HepG2 (cell line): ENCODE measurements around the gene NDUFB6. TPM values are rescaled to one million over a fixed set of nuclear protein-coding genes. Genes with fewer than 3 reads are reported as not detected.
A peak's percentile ranks its signal among the peaks of the same experiment; 100 is the strongest.

Experiments
- FOSL1 ChIP-seq: sonication (generic); formaldehyde crosslinking; IDR thresholded peaks from 2 replicates; pipeline ENCODE4 v1.9.0; 2021; ENCODE audit warnings: missing genetic modification reagents, borderline replicate concordance
- JUNB ChIP-seq: sonication (generic); formaldehyde crosslinking; IDR thresholded peaks from 2 replicates; pipeline ENCODE4 v1.8.0; 2022; ENCODE audit warnings: missing genetic modification reagents, mild to moderate bottlenecking, borderline replicate concordance
- MBD4 ChIP-seq: IDR thresholded peaks from 2 replicates; pipeline ENCODE4 v1.6.1; 2012; ENCODE audit warnings: low read length, inconsistent platforms, borderline replicate concordance
- RAD21 ChIP-seq: fragments of 450-650 bp; formaldehyde crosslinking; IDR thresholded peaks from 2 replicates; pipeline ENCODE4 v1.5.0; 2020; ENCODE audit warnings: mild to moderate bottlenecking
- SATB2 ChIP-seq: sonication (generic); formaldehyde crosslinking; IDR thresholded peaks from 2 replicates; pipeline ENCODE4 v1.5.0; 2020; ENCODE audit warnings: missing genetic modification reagents
- SIX1 ChIP-seq: sonication (generic); formaldehyde crosslinking; IDR thresholded peaks from 2 replicates; pipeline ENCODE4 v1.4.0; 2020; ENCODE audit warnings: missing genetic modification reagents, borderline replicate concordance
- SUZ12 ChIP-seq: fragments of 150-350 bp; IDR thresholded peaks from 2 replicates; pipeline ENCODE4 v1.6.1; 2014; ENCODE audit warnings: low read depth, low read length
- ZFYVE20 ChIP-seq: sonication (generic); formaldehyde crosslinking; IDR thresholded peaks from 2 replicates; pipeline ENCODE4 v1.8.0; 2023; ENCODE audit warnings: low read depth, mild to moderate bottlenecking, moderate library complexity, missing genetic modification reagents, borderline replicate concordance
- ZNF12 ChIP-seq: sonication (generic); formaldehyde crosslinking; IDR thresholded peaks from 2 replicates; pipeline ENCODE4 v1.5.0; 2020; ENCODE audit warnings: missing genetic modification reagents
- ZNF337 ChIP-seq: sonication (generic); formaldehyde crosslinking; IDR thresholded peaks from 2 replicates; pipeline ENCODE4 v1.5.1; 2020; ENCODE audit warnings: missing genetic modification reagents, low read depth, mild to moderate bottlenecking, borderline replicate concordance
- ZNF441 ChIP-seq: sonication (generic); formaldehyde crosslinking; IDR thresholded peaks from 2 replicates; pipeline ENCODE4 v1.7.0; 2021; ENCODE audit warnings: missing genetic modification reagents, borderline replicate concordance
- ZNF468 ChIP-seq: sonication (generic); formaldehyde crosslinking; IDR thresholded peaks from 2 replicates; pipeline ENCODE4 v1.8.0; 2022; ENCODE audit warnings: mild to moderate bottlenecking, moderate library complexity, missing genetic modification reagents
- polyA plus RNA-seq, 8 experiments: library from polyadenylated mRNA; depleted of rRNA in 3 of 8; stranded (reverse) in 7 of 8; unstranded in 1 of 8; fragments of >200 nt; fragmentation: Illumina TruSeq in 4 of 8; extraction: Trizol in 4 of 8; gene quantifications; 2 replicates each; pipeline versions ENCODE4 v1.2.1 to v1.2.3, GENCODE V29; 2011 to 2016; ENCODE audit warnings: low read depth in 4 of 8, missing spikeins in 1 of 8, mixed read lengths in 1 of 8; ENCODE audit not compliant: insufficient read depth in 1 of 8
- total RNA-seq, 5 experiments: library from RNA; depleted of rRNA; stranded (reverse); fragments of >200 nt; fragmentation: Illumina TruSeq; extraction: Trizol; gene quantifications; 2 replicates each; pipeline ENCODE4 v1.2.3, GENCODE V29; 2016; ENCODE audit warnings: low read depth in 1 of 5
- TF ChIP-seq, protein P1 (sequence below): sonication (generic); formaldehyde crosslinking; IDR thresholded peaks from 2 replicates; pipeline ENCODE4 v1.4.0; 2020; ENCODE audit warnings: missing genetic modification reagents
- TF ChIP-seq, protein P2 (sequence below): sonication (generic); formaldehyde crosslinking; IDR thresholded peaks from 2 replicates; pipeline ENCODE4 v1.4.0; 2020; ENCODE audit warnings: low read depth, mild to moderate bottlenecking, missing genetic modification reagents
- TF ChIP-seq, protein P3 (sequence below): sonication (generic); formaldehyde crosslinking; IDR thresholded peaks from 2 replicates; pipeline ENCODE4 v1.4.0; 2020; ENCODE audit warnings: missing genetic modification reagents
- TF ChIP-seq, protein P4 (sequence below): sonication (generic); formaldehyde crosslinking; IDR thresholded peaks from 2 replicates; pipeline ENCODE4 v1.5.0; 2020; ENCODE audit warnings: mild to moderate bottlenecking, missing genetic modification reagents
- TF ChIP-seq, protein P5 (sequence below): sonication (generic); formaldehyde crosslinking; IDR thresholded peaks from 2 replicates; pipeline ENCODE4 v1.4.0; 2020; ENCODE audit warnings: missing genetic modification reagents, mild to moderate bottlenecking, borderline replicate concordance

NDUFB6 gene
- total and polyA plus RNA-seq, 2 of the 13 experiments (the other 11 are each of a cell fraction or from before 2014, with no cell fraction given): 31.2 to 81.9 TPM

DNA sequence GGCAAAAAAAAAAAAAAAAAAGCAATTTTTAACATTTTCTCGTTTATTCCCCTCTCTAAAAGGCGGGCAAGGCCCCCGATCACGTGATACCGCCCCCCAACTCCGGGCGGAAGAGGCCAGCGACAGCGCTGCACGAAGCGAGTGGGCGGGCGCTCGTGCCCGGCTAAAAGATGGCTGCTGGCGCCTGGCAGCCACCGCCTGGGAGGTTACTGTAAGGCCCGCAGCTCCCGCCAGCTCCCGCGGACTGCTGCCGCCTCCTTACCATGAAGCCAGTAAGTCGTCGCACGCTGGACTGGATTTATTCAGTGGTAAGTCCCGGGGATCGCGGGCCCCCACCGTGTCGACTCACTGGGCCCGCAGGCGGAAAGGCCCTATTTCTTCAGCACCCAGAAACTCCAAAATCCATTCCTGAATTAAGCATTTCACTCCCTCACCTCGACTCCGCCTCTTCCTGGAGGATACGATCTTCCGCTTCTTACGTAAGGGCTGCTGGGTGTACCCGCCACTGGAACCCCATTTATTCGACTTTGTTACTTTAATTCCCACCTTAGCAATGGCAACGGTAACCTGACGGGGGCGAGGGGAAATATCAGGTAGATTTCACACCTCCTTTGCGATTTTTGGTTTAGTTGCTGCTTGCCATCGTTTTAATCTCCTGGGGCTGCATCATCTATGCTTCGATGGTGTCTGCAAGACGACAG lies 20.6 kb downstream of the NDUFB6 start, which contains the start of the genes SMIM27 and TOPORS (continued):
- TF ChIP-seq ZNF441 (CRISPR knock-in tag) (peak; percentile 69; the same call in 1 of the 2 replicates), FOSL1 (no peak), JUNB (CRISPR knock-in tag) (no peak), SATB2 (CRISPR knock-in tag) (no peak), ZNF12 (CRISPR knock-in tag) (0 out of 2 replicates have a peak, but pooled peaks have one; percentile 52), SUZ12 (no peak), ZNF468 (CRISPR knock-in tag) (no peak), SIX1 (CRISPR knock-in tag) (no peak), ZFYVE20 (CRISPR knock-in tag) (no peak), RAD21 (CRISPR knock-in tag) (peak; percentile 42), ZNF337 (CRISPR knock-in tag) (0 out of 2 replicates have a peak, but pooled peaks have one; percentile 23), MBD4 (no peak)
- TF ChIP-seq, protein P1, sequence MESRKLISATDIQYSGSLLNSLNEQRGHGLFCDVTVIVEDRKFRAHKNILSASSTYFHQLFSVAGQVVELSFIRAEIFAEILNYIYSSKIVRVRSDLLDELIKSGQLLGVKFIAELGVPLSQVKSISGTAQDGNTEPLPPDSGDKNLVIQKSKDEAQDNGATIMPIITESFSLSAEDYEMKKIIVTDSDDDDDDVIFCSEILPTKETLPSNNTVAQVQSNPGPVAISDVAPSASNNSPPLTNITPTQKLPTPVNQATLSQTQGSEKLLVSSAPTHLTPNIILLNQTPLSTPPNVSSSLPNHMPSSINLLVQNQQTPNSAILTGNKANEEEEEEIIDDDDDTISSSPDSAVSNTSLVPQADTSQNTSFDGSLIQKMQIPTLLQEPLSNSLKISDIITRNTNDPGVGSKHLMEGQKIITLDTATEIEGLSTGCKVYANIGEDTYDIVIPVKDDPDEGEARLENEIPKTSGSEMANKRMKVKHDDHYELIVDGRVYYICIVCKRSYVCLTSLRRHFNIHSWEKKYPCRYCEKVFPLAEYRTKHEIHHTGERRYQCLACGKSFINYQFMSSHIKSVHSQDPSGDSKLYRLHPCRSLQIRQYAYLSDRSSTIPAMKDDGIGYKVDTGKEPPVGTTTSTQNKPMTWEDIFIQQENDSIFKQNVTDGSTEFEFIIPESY (CRISPR knock-in tag): no peak
- TF ChIP-seq, protein P2, sequence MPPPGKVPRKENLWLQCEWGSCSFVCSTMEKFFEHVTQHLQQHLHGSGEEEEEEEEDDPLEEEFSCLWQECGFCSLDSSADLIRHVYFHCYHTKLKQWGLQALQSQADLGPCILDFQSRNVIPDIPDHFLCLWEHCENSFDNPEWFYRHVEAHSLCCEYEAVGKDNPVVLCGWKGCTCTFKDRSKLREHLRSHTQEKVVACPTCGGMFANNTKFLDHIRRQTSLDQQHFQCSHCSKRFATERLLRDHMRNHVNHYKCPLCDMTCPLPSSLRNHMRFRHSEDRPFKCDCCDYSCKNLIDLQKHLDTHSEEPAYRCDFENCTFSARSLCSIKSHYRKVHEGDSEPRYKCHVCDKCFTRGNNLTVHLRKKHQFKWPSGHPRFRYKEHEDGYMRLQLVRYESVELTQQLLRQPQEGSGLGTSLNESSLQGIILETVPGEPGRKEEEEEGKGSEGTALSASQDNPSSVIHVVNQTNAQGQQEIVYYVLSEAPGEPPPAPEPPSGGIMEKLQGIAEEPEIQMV (CRISPR knock-in tag): no peak
- TF ChIP-seq, protein P3, sequence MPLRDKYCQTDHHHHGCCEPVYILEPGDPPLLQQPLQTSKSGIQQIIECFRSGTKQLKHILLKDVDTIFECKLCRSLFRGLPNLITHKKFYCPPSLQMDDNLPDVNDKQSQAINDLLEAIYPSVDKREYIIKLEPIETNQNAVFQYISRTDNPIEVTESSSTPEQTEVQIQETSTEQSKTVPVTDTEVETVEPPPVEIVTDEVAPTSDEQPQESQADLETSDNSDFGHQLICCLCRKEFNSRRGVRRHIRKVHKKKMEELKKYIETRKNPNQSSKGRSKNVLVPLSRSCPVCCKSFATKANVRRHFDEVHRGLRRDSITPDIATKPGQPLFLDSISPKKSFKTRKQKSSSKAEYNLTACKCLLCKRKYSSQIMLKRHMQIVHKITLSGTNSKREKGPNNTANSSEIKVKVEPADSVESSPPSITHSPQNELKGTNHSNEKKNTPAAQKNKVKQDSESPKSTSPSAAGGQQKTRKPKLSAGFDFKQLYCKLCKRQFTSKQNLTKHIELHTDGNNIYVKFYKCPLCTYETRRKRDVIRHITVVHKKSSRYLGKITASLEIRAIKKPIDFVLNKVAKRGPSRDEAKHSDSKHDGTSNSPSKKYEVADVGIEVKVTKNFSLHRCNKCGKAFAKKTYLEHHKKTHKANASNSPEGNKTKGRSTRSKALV: no peak
- TF ChIP-seq, protein P4, sequence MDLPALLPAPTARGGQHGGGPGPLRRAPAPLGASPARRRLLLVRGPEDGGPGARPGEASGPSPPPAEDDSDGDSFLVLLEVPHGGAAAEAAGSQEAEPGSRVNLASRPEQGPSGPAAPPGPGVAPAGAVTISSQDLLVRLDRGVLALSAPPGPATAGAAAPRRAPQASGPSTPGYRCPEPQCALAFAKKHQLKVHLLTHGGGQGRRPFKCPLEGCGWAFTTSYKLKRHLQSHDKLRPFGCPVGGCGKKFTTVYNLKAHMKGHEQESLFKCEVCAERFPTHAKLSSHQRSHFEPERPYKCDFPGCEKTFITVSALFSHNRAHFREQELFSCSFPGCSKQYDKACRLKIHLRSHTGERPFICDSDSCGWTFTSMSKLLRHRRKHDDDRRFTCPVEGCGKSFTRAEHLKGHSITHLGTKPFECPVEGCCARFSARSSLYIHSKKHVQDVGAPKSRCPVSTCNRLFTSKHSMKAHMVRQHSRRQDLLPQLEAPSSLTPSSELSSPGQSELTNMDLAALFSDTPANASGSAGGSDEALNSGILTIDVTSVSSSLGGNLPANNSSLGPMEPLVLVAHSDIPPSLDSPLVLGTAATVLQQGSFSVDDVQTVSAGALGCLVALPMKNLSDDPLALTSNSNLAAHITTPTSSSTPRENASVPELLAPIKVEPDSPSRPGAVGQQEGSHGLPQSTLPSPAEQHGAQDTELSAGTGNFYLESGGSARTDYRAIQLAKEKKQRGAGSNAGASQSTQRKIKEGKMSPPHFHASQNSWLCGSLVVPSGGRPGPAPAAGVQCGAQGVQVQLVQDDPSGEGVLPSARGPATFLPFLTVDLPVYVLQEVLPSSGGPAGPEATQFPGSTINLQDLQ (CRISPR knock-in tag): no peak
- TF ChIP-seq, protein P5, sequence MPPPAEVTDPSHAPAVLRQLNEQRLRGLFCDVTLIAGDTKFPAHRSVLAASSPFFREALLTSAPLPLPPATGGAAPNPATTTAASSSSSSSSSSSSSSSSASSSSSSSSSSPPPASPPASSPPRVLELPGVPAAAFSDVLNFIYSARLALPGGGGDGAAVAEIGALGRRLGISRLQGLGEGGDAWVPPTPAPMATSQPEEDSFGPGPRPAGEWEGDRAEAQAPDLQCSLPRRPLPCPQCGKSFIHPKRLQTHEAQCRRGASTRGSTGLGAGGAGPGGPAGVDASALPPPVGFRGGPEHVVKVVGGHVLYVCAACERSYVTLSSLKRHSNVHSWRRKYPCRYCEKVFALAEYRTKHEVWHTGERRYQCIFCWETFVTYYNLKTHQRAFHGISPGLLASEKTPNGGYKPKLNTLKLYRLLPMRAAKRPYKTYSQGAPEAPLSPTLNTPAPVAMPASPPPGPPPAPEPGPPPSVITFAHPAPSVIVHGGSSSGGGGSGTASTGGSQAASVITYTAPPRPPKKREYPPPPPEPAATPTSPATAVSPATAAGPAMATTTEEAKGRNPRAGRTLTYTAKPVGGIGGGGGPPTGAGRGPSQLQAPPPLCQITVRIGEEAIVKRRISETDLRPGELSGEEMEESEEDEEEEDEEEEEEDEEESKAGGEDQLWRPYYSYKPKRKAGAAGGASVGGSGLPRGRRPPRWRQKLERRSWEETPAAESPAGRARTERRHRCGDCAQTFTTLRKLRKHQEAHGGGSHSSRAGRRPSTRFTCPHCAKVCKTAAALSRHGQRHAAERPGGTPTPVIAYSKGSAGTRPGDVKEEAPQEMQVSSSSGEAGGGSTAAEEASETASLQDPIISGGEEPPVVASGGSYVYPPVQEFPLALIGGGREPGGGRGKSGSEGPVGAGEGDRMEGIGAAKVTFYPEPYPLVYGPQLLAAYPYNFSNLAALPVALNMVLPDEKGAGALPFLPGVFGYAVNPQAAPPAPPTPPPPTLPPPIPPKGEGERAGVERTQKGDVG (CRISPR knock-in tag): 0 out of 2 replicates have a peak, but pooled peaks have one; percentile 35
